Fibroblast of upper back skin (primary cell): ENCODE data around the gene PI4KB.
"Not testable (repeated sequence)": the region's sequence is repeated elsewhere in the genome, so short reads cannot be mapped to it uniquely, and the experiment has no call there.

ENCODE experiments used
- DNase-seq: peaks from one replicate; pipeline ENCODE4 v3.0.0-alpha.2; 2013

Gene PI4KB

GRCh38 chr1:151327223-151327902, at the start of gene PI4KB:
TSS of gene PI4KB (minus strand) at chr1:151327416. CDS start at chr1:151316481, 10,935 bp downstream.
- peak; percentile 98 for DNase-seq

GRCh38 chr1:151373196-151373595, 46.0 kb upstream of the PI4KB start:
- DNase-seq: no peak

GRCh38 chr1:151372058-151372934, 45.1 kb upstream of the PI4KB start, which contains the start of gene SELENBP1:
TSS of gene SELENBP1 (minus strand) at chr1:151372705. CDS start at chr1:151372641, 64 bp downstream.
- DNase-seq: peak; percentile 63

GRCh38 chr1:151371370-151372057, 44.3 kb upstream of the PI4KB start:
- DNase-seq: peak; percentile 27

- DNase-seq: peak; percentile 10
Observed at GRCh38 chr1:151370211-151370911, 43.1 kb upstream of the PI4KB start.

GRCh38 chr1:151369621-151370048, 42.4 kb upstream of the PI4KB start:
- DNase-seq: no peak

- DNase-seq: no peak
Observed at GRCh38 chr1:151369302-151369610, 42.0 kb upstream of the PI4KB start.

- DNase-seq: no peak
Observed at GRCh38 chr1:151368393-151369301, 41.4 kb upstream of the PI4KB start.

GRCh38 chr1:151367658-151368392, 40.6 kb upstream of the PI4KB start:
- no peak for DNase-seq

- no peak for DNase-seq
Observed at GRCh38 chr1:151364996-151365395, 37.8 kb upstream of the PI4KB start.

GRCh38 chr1:151362308-151363155, 35.3 kb upstream of the PI4KB start:
- no peak for DNase-seq

GRCh38 chr1:151361883-151362282, 34.7 kb upstream of the PI4KB start:
- DNase-seq: no peak

- no peak for DNase-seq
Observed at GRCh38 chr1:151356696-151357095, 29.5 kb upstream of the PI4KB start.

- peak; percentile 14 for DNase-seq
Observed at GRCh38 chr1:151352021-151352718, 25.0 kb upstream of the PI4KB start.

- not testable (repeated sequence) for DNase-seq
Observed at GRCh38 chr1:151350323-151350722, 23.1 kb upstream of the PI4KB start.

GRCh38 chr1:151347523-151348246, 20.5 kb upstream of the PI4KB start:
- DNase-seq: no peak

- DNase-seq: peak; percentile 97
Observed at GRCh38 chr1:151346769-151347522, 19.7 kb upstream of the PI4KB start, which contains the start of gene RFX5. TSS of gene RFX5 (minus strand) at chr1:151347252. CDS start at chr1:151346320, 932 bp downstream.
